Measurements from ENCODE around the gene LCLAT1.
"Not testable (repeated sequence)": the region's sequence is repeated elsewhere in the genome, so short reads cannot be mapped to it uniquely, and the experiment has no call there.

LCLAT1 gene

GRCh38 chr2:30492185-30492584 is 45.1 kb downstream of the LCLAT1 start:
- DNase-seq: peak; percentile 21

GRCh38 chr2:30492619-30493018 is 45.6 kb downstream of the LCLAT1 start:
- peak; percentile 13 for DNase-seq

GRCh38 chr2:30493440-30493839 is 46.4 kb downstream of the LCLAT1 start:
- DNase-seq: no peak

DNA sequence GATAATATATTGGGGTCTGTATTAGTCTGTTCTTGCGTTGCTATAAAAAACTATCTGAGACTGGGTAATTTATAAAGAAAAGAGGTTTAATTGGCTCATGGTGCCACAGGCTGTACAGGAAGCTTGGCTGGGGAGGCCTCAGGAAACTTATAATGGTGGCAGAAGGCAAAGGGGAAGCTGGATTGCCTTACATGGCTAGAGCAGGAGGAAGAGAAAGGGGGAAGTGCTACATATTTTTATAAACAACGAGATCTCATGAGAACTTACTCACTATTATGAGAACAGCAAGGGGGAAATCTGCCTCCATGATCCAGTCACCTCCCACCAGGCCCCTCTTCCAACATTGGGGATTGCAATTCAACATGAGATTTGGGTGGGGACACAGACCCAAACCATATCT is 48.9 kb downstream of the LCLAT1 start:
- DNase-seq: not testable (repeated sequence)

DNA sequence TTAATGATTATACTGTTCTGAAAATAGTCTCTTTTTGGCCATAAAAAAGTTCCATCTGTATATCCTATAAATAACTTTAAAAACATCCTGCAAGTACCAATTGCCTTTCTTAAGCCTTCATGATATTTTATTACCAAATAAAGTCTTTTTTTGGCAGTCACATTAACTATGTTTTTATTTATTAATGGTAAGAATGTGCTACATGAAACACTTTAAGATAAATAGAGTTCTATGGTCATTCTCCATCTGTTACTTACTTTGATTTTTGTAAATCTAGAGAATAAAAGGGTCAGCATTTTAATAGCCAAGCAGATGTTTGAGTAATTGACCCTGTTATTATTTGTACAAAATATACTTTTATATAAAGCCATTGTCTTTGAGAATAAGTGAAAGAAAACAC is 52.6 kb downstream of the LCLAT1 start:
- no peak for DNase-seq

DNA sequence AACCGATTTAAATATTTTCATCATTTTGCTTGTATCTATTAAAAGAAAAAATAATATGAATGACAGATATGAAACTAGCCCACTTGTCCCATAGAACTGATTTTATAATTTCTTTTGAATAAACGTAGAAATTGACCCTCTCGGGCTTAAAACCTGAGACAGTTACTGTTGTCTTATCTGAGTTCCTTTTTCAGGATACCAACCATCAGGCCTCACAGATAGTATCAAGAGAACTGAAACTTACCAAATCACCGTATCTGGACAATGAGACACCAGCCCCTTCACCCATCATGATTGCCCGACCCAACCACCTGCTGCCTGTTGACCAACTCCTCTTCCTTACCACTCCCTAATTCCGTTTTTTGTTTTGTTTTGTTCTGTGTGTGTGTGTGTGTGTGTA is 53.7 kb downstream of the LCLAT1 start:
- DNase-seq: no peak

- DNase-seq: no peak
These were observed 55.3 kb downstream of the LCLAT1 start for GRCh38 chr2:30502310-30502709.

GRCh38 chr2:30503007-30503694 is 56.1 kb downstream of the LCLAT1 start:
- DNase-seq: peak; percentile 53

GRCh38 chr2:30503695-30504052 is 56.6 kb downstream of the LCLAT1 start:
- DNase-seq: no peak

DNA sequence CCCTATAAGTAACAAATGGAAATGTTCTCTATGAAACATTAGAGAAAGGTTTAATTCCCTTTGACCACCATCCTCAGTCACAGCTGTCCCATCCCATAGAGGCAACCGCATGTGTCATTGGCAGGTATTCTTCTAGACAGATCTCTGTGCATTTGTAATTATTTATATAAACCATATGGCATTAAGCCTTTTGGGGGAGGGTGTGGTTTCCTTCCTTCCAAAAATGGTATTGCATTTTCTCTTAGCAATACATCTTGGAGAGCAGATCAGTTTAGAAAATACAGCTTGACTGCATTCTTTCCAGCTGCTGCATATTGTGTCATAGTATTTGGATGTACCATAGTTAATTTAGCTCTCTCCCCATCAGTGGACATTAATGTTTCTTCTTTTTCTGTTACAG is 57.7 kb downstream of the LCLAT1 start:
- DNase-seq: peak; percentile 52

GRCh38 chr2:30505500-30506180 is 58.6 kb downstream of the LCLAT1 start:
- DNase-seq: no peak

- DNase-seq: not testable (repeated sequence)
These were observed 60.4 kb downstream of the LCLAT1 start for GRCh38 chr2:30507460-30507859.

DNA sequence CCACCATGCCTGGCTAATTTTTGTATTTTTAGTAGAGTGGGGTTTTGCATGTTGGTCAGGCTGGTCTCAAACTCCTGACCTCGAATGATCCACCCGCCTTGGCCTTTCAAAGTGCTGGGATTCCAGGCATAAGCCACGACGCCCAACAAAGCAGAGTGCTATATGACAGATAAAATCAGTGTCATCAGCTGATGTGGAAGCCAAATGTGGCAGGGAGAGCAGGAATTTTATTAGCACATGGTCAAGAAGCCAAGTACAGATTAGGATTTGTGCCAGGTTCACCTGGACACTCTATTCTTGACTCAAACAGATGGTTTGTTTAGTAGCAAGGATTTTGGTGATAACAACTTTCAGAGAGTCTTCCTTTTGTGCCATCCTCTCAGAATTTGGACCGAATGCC is 62.7 kb downstream of the LCLAT1 start:
- no peak for DNase-seq

GRCh38 chr2:30510409-30510808 is 63.4 kb downstream of the LCLAT1 start:
- no peak for DNase-seq

GRCh38 chr2:30511122-30512083 is 64.4 kb downstream of the LCLAT1 start:
- DNase-seq: peak; percentile 71

DNA sequence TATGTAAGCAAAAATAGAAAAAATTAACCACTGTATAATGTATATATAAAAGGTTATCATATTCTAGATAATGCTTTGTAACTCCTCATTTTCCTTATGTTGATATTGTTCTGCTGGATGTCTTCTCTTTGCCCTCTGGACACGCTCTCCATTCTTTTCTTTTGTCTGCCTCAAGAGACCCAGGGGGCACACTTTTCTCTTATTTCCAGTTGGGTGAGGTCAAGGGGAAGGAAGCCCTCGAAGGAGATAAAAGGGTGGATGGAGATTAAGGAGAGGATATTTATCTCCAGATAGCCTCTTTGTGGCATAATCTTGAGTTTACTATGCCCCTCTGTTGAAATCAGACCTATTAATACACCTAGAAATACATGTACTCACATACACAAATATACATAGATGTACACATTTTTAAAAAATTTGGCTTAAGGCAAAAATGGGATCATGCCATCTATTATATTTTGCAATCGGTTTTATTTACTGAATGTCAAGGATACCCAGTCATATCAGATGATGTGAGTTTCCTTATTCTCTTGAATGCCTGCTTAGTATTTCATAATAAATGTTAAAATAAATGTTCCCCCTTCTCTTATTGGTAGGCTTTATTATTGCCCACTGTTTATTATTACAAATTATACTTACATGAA is 65.3 kb downstream of the LCLAT1 start:
- DNase-seq: no peak

- DNase-seq: not testable (repeated sequence)
These were observed 66.6 kb downstream of the LCLAT1 start for GRCh38 chr2:30513649-30514048.

DNA sequence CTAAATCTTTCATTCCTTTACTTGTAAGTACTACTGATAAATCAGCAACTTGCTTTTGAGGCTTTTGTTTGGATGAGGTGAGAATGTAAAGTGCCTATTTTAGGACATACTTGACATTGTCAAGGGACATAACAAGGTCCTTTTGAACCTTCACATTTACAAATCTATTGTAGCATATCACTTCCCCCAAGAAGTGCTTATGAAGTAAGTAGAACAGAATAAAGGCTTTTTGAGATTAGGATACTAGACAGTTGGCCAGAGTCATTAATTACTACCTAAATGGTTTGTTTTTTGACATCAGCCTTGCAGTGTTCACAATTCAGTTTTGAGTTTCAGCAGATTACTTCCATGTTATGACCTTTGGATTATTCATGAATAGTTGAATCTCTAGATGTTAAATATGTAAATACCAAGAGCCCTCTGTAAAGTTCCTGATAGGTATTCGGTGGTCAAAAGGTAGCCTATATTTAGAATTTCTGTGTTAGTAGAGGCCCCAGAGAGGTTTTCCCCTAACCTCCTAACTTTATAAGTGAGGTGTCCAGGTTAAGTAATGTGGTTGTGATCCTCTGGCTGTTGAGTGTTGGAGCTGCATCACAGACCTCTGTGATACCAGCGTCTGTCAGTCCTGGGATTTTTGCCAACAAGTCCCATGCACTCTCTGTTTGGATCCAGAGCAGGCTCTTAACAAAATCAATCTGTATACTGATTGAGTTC is 67.2 kb downstream of the LCLAT1 start:
- DNase-seq: peak; percentile 57

DNA sequence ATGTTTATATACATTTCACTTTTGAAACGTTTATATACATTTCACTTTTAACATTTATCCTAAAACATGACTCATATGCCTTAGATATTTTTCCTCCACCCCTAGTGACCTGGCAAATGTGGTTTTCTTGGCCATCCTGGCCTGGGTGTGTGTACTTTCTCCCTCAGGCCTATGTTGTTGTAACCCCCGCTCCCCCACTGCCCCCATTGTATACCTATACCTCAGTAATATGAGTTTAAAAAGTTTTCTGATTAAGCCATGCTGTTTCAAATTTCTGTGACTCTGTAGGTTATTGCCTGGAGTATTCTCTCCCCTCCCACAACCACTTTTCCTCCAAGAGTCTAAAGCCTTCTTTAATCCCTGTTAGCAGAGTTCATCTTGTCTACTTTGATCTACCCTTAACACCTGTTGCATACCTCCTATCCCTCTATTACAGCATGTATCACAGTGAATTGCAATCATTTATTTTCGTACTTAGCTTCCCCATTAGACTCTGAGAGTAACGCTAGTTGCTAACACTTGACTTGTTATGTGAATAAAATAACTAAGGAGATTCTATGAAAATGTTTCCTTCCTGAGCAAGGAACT is 67.9 kb downstream of the LCLAT1 start:
- no peak for DNase-seq

DNA sequence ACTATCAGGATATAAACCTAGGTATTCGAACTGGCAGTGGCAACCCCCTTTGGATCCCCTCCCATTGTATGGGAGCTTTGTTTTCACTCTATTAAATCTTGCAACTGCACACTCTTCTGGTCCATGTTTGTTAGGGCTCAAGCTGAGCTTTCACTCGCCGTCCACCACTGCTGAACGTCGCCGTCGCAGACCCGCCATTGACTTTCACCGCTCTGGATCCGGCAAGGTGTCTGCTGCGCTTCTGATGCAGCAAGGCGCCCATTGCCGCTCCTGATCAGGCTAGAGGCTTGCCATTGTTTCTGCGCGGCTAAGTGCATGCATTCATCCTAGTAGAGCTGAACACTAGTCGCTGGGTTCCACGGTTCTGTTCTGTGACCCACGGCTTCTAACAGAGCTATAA is 69.1 kb downstream of the LCLAT1 start:
- no peak for DNase-seq

GRCh38 chr2:30519796-30520195 is 72.8 kb downstream of the LCLAT1 start:
- no peak for DNase-seq

DNA sequence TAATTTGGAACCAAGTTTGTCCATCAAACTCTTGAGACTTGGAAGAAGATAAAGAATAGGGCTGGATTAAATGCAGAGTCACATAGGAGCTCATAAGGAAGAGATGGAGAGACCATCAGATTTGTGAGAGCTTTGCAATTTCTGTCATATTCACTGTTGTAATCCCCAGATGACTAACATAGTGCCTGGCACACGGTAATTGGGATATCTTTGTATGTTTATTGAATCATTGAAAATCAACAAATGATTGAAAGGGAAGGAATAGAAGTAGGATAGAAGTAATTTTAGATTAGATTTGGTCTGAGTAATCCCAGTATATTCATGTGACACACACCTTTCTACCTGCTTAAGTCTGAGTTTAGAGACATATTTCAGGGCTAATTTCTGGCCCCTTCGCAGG is 75.4 kb downstream of the LCLAT1 start:
- peak; percentile 10 for DNase-seq

Measured in HCEC 1CT (cell line).